Neural cell (in vitro differentiated cells): ENCODE data around the gene ZNF638.

ENCODE experiments used
- CTCF ChIP-seq: fragments of 450-650 bp; IDR thresholded peaks from 2 replicates; pipeline ENCODE4 v1.5.1; 2014; ENCODE audit warnings: antibody characterized with exemption, mild to moderate bottlenecking, moderate library complexity; ENCODE audit not compliant: poor library complexity, severe bottlenecking
- EP300 ChIP-seq: fragments of 450-650 bp; conservative IDR thresholded peaks from 2 replicates; pipeline ENCODE4 v1.6.1; 2014; ENCODE audit warnings: antibody characterized with exemption, mild to moderate bottlenecking, moderate library complexity; ENCODE audit not compliant: poor library complexity, severe bottlenecking
- MXI1 ChIP-seq: fragments of 450-650 bp; conservative IDR thresholded peaks from 2 replicates; pipeline ENCODE4 v1.6.1; 2014; ENCODE audit warnings: antibody characterized with exemption, mild to moderate bottlenecking; ENCODE audit not compliant: poor library complexity, severe bottlenecking
- POLR2AphosphoS5 ChIP-seq: IDR thresholded peaks from 2 replicates; pipeline ENCODE4 v1.6.1; 2012
- RAD21 ChIP-seq: fragments of 450-650 bp; conservative IDR thresholded peaks from 2 replicates; pipeline ENCODE4 v1.6.1; 2014; ENCODE audit warnings: antibody characterized with exemption, mild to moderate bottlenecking, moderate library complexity
- REST ChIP-seq: IDR thresholded peaks from 2 replicates; pipeline ENCODE4 v1.6.1; 2012; ENCODE audit warnings: borderline replicate concordance
- SMC3 ChIP-seq: fragments of 450-650 bp; conservative IDR thresholded peaks from 2 replicates; pipeline ENCODE4 v1.6.1; 2014; ENCODE audit warnings: antibody characterized with exemption, mild to moderate bottlenecking, moderate library complexity; ENCODE audit not compliant: poor library complexity
- TAF1 ChIP-seq: IDR thresholded peaks from 2 replicates; pipeline ENCODE4 v1.6.1; 2012; ENCODE audit warnings: low read depth

- TF ChIP-seq REST (no peak), CTCF (no peak), RAD21 (no peak), POLR2AphosphoS5 (no peak), TAF1 (no peak), EP300 (no peak), SMC3 (no peak), MXI1 (no peak)
These were observed 39.4 kb upstream of the ZNF638 start for GRCh38 chr2:71292159-71292558.
